Measurements from ENCODE around the gene CTNNBIP1. TPM values are rescaled to one million over a fixed set of nuclear protein-coding genes. Genes with fewer than 3 reads are reported as not detected.
A peak's percentile ranks its signal among the peaks of the same experiment; 100 is the strongest.

The CTNNBIP1 gene
- total RNA-seq, 2 donors from 2014 or later, result 65.0 to 69.5 TPM

- 91 to 94% methylated on average over 9 to 12 of the region's 12 CpGs for WGBS, 2 experiments (ENCODE audit: insufficient coverage in 1 of 2, insufficient read length in 1 of 2)
Measured at GRCh38 chr1:9912264-9912936, 2.3 kb upstream of the CTNNBIP1 start.

GRCh38 chr1:9910423-9911178 lies 532 bp upstream of the CTNNBIP1 start:
- peak overlapping the region; percentile 98 for H3K27ac Mint-ChIP-seq

More at GRCh38 chr1:9912264-9912936, 2.3 kb upstream of the CTNNBIP1 start:
- H3K36me3 Mint-ChIP-seq (ENCODE audit: low read depth), result no peaks in the 10 kb centered on the region
- Histone ChIP-seq H3K9ac (ENCODE audit: extremely low read depth, low read length, poor library complexity, severe bottlenecking) (no peak overlapping the region), H3K9me3 (ENCODE audit: control insufficient read depth, low read length) (no peaks in the 10 kb centered on the region), H3K4me3 (ENCODE audit: low read length) (no peak overlapping the region), H3K27ac (ENCODE audit: low read depth, low read length) (no peak overlapping the region), H3K27me3 (ENCODE audit: control insufficient read depth, insufficient read depth, low read length, poor library complexity, severe bottlenecking) (no peaks in the 10 kb centered on the region), H3K36me3 (ENCODE audit: control insufficient read depth, insufficient read depth, low read length) (no peaks in the 10 kb centered on the region), H3K4me1 (ENCODE audit: control insufficient read depth, insufficient read depth, low read length) (no peaks in the 10 kb centered on the region)
- H3K9me3 Mint-ChIP-seq, result no peaks in the 10 kb centered on the region
- no peaks in the 10 kb centered on the region for H3K27me3 Mint-ChIP-seq (ENCODE audit: insufficient read depth)
- H3K4me1 Mint-ChIP-seq, result peaks cover 20% of the 10 kb centered on the region
- DNase-seq, result no peak
- no peak overlapping the region for H3K4me3 Mint-ChIP-seq
- no peak for TF ChIP-seq CTCF (conservative IDR thresholded peaks at IDR 0.05)
- H3K27ac Mint-ChIP-seq, result peak overlapping the region; percentile 6

More at GRCh38 chr1:9910423-9911178, 532 bp upstream of the CTNNBIP1 start:
- Histone ChIP-seq H3K27ac (ENCODE audit: low read depth, low read length) (peak overlapping the region; percentile 48), H3K36me3 (ENCODE audit: control insufficient read depth, insufficient read depth, low read length) (no peaks in the 10 kb centered on the region), H3K9ac (ENCODE audit: extremely low read depth, low read length, poor library complexity, severe bottlenecking) (peak overlapping the region; percentile 56), H3K4me1 (ENCODE audit: control insufficient read depth, insufficient read depth, low read length) (no peaks in the 10 kb centered on the region), H3K27me3 (ENCODE audit: control insufficient read depth, insufficient read depth, low read length, poor library complexity, severe bottlenecking) (no peaks in the 10 kb centered on the region), H3K4me3 (ENCODE audit: low read length) (peak overlapping the region; percentile 88), H3K9me3 (ENCODE audit: control insufficient read depth, low read length) (no peaks in the 10 kb centered on the region)
- H3K36me3 Mint-ChIP-seq (ENCODE audit: low read depth), result no peaks in the 10 kb centered on the region
- H3K4me1 Mint-ChIP-seq, result peaks cover 20% of the 10 kb centered on the region
- H3K27me3 Mint-ChIP-seq (ENCODE audit: insufficient read depth), result no peaks in the 10 kb centered on the region
- WGBS, 2 experiments (ENCODE audit: insufficient coverage in 1 of 2, insufficient read length in 1 of 2), result 1 to 4% methylated on average over 21 to 45 of the region's 45 CpGs
- H3K4me3 Mint-ChIP-seq, result peak overlapping the region; percentile 76
- no peaks in the 10 kb centered on the region for H3K9me3 Mint-ChIP-seq
- no peak for TF ChIP-seq CTCF (conservative IDR thresholded peaks at IDR 0.05)
- DNase-seq, result peak; percentile 100

Data from endodermal cell (in vitro differentiated cells).